ENCODE data around the gene P4HA1. TPM values are rescaled to one million over a fixed set of nuclear protein-coding genes. Genes with fewer than 3 reads are reported as not detected.

Gene P4HA1
- total RNA-seq, 1 experiment from 2014 or later: 46.5 TPM

DNA sequence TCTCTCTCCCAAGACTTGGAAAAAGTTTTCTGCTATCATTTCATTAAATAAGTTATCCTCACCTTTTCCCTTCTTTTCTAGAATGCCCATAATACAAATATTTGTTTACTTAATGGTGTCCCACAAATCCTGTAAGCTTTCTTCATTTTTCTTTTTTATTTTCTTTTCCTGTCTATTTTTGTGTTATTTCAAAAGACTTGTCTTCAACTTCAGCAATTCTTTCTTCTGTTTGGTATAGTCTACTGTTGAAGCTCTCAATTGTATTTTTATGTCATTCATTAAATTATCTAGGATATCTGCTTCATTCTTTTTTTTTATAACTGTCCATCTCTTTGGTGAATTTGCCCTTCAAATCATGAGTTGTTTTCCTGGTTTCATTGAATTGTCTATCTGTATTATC lies 117.0 kb downstream of the P4HA1 start:
- Histone ChIP-seq H3K36me3 (ENCODE audit: control insufficient read depth, insufficient read depth, low read length) (no peaks in the 10 kb centered on the region), H3K27me3 (replicated peaks; ENCODE audit: control insufficient read depth, insufficient read depth, low read length) (no peaks in the 10 kb centered on the region), H3K9me3 (peaks cover 40% of the 10 kb centered on the region), H3K4me1 (no peaks in the 10 kb centered on the region), H3K4me3 (ENCODE audit: low read depth, low read length) (no peak overlapping the region)
- BruUV-seq (replicated peaks): no TSS peak
- TF ChIP-seq, protein P1, sequence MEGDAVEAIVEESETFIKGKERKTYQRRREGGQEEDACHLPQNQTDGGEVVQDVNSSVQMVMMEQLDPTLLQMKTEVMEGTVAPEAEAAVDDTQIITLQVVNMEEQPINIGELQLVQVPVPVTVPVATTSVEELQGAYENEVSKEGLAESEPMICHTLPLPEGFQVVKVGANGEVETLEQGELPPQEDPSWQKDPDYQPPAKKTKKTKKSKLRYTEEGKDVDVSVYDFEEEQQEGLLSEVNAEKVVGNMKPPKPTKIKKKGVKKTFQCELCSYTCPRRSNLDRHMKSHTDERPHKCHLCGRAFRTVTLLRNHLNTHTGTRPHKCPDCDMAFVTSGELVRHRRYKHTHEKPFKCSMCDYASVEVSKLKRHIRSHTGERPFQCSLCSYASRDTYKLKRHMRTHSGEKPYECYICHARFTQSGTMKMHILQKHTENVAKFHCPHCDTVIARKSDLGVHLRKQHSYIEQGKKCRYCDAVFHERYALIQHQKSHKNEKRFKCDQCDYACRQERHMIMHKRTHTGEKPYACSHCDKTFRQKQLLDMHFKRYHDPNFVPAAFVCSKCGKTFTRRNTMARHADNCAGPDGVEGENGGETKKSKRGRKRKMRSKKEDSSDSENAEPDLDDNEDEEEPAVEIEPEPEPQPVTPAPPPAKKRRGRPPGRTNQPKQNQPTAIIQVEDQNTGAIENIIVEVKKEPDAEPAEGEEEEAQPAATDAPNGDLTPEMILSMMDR (IDR thresholded peaks at IDR 0.05; ENCODE audit: insufficient read depth in 1 of 2, low read depth in 1 of 2, low read length in 1 of 2, severe bottlenecking in 1 of 2, unreplicated experiment in 1 of 2): no peak
- Mint-ChIP-seq H3K4me1 (ENCODE audit: low read depth, unreplicated experiment) (no peaks in the 10 kb centered on the region), H3K36me3 (ENCODE audit: insufficient read depth, unreplicated experiment) (no peaks in the 10 kb centered on the region), H3K4me3 (ENCODE audit: unreplicated experiment) (no peak overlapping the region), H3K27me3 (ENCODE audit: insufficient read depth, unreplicated experiment) (no peaks in the 10 kb centered on the region), H3K9me3 (ENCODE audit: unreplicated experiment) (peaks cover 53% of the 10 kb centered on the region), H3K27ac (ENCODE audit: unreplicated experiment) (no peak overlapping the region)
- DNase-seq: no peak
- ChIA-PET POLR2A (no interaction called here), CTCF (no interaction called here)
- intact Hi-C loops (cut with micrococcal nuclease; ENCODE audit: unreplicated experiment): no loop called here

DNA sequence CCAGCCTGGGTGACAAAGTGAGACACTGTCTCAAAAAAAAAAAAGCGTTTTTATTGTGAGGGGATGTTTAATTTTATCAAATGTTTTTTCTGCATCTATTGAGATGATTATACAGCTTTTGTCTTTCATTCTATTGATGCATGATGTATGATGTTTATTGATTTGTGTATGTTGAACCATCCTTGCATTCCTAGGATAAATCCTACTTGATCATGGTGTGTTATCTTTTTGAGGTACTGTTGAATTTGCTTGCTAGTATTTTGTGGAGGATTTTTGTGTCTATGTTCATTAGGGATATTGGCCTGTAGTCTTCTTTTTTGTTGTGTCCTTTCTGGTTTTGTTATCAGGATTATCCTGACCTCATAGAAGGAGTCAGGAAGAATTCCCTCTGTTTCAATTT lies 119.8 kb downstream of the P4HA1 start:
- no peak overlapping the region for H3K4me3 ChIP-seq (ENCODE audit: low read depth, low read length)
- peaks cover 40% of the 10 kb centered on the region for H3K9me3 ChIP-seq
- ChIA-PET CTCF (no interaction called here), POLR2A (no interaction called here)
- intact Hi-C loops (cut with micrococcal nuclease; ENCODE audit: unreplicated experiment): no loop called here
- no peak overlapping the region for H3K27ac Mint-ChIP-seq (ENCODE audit: unreplicated experiment)
- no peak for DNase-seq
- H3K27me3 Mint-ChIP-seq (ENCODE audit: insufficient read depth, unreplicated experiment): no peaks in the 10 kb centered on the region
- H3K36me3 ChIP-seq (ENCODE audit: control insufficient read depth, insufficient read depth, low read length): no peaks in the 10 kb centered on the region
- BruUV-seq (replicated peaks): no TSS peak
- H3K4me3 Mint-ChIP-seq (ENCODE audit: unreplicated experiment): no peak overlapping the region
- H3K36me3 Mint-ChIP-seq (ENCODE audit: insufficient read depth, unreplicated experiment): no peaks in the 10 kb centered on the region
- H3K4me1 ChIP-seq: no peaks in the 10 kb centered on the region
- peaks cover 53% of the 10 kb centered on the region for H3K9me3 Mint-ChIP-seq (ENCODE audit: unreplicated experiment)
- H3K4me1 Mint-ChIP-seq (ENCODE audit: low read depth, unreplicated experiment): no peaks in the 10 kb centered on the region
- TF ChIP-seq, protein P1 (IDR thresholded peaks at IDR 0.05; ENCODE audit: insufficient read depth in 1 of 2, low read depth in 1 of 2, low read length in 1 of 2, severe bottlenecking in 1 of 2, unreplicated experiment in 1 of 2): no peak
- no peaks in the 10 kb centered on the region for H3K27me3 ChIP-seq (replicated peaks; ENCODE audit: control insufficient read depth, insufficient read depth, low read length)

Other genes starting within 250 kb of the P4HA1 start
- gene OIT3, start 203.1 kb downstream of the P4HA1 start, total RNA-seq (2022): not detected in 2 replicates
- 16.8 and 17.8 TPM in 2 replicates for gene PLA2G12B, start 142.1 kb downstream of the P4HA1 start, total RNA-seq (2022)
- gene NUDT13, start 13.6 kb upstream of the P4HA1 start, total RNA-seq (2022): 6.5 and 7.1 TPM in 2 replicates
- 51.8 and 52.6 TPM in 2 replicates for gene ECD, start 71.1 kb upstream of the P4HA1 start, total RNA-seq (2022)
- 13.2 and 14.1 TPM in 2 replicates for gene FAM149B1, start 71.3 kb upstream of the P4HA1 start, total RNA-seq (2022)
- 64.4 and 65.2 TPM in 2 replicates for gene DNAJC9, start 150.4 kb upstream of the P4HA1 start, total RNA-seq (2022)
- gene MRPS16, start 155.8 kb upstream of the P4HA1 start, total RNA-seq (2022): 191 and 194 TPM in 2 replicates

Data from Caco-2 (cell line).